Measurements from ENCODE around the gene IGFN1.

The IGFN1 gene

DNA sequence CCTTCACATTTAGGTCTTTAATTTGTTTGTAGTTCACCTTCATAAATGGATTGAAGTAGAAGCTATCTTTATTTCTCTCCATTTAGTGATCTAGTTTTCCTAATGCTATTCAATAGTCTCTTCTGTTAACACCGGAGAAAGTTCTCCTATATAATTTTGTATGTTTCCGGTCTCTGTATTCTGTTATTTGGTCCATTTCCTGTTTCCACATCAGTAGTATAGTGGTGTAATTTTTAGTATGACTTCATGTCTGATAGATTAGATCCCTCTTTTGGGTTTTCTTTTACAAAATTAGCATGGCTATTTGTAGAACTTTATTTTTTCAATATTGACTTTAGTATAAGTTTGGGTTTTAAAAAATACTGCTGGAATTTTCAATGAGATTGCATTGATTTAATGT lies 51.1 kb downstream of the IGFN1 start:
- H3K4me3 ChIP-seq (ENCODE audit: low read depth, low read length), result no peak overlapping the region
- no peak for DNase-seq (ENCODE audit: low read depth)
- TF ChIP-seq, protein P1, sequence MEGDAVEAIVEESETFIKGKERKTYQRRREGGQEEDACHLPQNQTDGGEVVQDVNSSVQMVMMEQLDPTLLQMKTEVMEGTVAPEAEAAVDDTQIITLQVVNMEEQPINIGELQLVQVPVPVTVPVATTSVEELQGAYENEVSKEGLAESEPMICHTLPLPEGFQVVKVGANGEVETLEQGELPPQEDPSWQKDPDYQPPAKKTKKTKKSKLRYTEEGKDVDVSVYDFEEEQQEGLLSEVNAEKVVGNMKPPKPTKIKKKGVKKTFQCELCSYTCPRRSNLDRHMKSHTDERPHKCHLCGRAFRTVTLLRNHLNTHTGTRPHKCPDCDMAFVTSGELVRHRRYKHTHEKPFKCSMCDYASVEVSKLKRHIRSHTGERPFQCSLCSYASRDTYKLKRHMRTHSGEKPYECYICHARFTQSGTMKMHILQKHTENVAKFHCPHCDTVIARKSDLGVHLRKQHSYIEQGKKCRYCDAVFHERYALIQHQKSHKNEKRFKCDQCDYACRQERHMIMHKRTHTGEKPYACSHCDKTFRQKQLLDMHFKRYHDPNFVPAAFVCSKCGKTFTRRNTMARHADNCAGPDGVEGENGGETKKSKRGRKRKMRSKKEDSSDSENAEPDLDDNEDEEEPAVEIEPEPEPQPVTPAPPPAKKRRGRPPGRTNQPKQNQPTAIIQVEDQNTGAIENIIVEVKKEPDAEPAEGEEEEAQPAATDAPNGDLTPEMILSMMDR (IDR thresholded peaks at IDR 0.05; ENCODE audit: control insufficient read depth, extremely low read depth, insufficient read depth), result no peak

DNA sequence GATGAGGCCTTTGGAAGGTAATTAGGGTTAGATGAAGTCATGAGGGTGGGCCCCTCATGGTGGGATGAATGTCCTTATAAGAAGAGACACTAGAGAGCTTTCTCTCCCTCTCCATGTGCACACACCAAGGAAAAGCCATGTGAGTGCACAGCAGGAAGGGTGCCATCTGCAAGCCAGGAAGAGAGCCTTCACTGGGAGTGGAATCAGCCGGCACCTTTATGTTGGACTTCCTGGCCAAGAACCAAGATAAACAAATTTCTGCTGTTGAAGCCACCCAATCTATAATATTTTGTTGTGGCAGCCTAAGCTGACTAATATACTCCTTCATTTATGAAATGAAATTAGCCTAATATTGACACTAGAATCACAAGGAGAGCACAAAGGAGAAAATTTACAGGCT lies 54.5 kb downstream of the IGFN1 start:
- DNase-seq (ENCODE audit: low read depth), result peak; percentile 28
- TF ChIP-seq, protein P1 (IDR thresholded peaks at IDR 0.05; ENCODE audit: control insufficient read depth, extremely low read depth, insufficient read depth), result no peak
- no peak overlapping the region for H3K4me3 ChIP-seq (ENCODE audit: low read depth, low read length)

DNA sequence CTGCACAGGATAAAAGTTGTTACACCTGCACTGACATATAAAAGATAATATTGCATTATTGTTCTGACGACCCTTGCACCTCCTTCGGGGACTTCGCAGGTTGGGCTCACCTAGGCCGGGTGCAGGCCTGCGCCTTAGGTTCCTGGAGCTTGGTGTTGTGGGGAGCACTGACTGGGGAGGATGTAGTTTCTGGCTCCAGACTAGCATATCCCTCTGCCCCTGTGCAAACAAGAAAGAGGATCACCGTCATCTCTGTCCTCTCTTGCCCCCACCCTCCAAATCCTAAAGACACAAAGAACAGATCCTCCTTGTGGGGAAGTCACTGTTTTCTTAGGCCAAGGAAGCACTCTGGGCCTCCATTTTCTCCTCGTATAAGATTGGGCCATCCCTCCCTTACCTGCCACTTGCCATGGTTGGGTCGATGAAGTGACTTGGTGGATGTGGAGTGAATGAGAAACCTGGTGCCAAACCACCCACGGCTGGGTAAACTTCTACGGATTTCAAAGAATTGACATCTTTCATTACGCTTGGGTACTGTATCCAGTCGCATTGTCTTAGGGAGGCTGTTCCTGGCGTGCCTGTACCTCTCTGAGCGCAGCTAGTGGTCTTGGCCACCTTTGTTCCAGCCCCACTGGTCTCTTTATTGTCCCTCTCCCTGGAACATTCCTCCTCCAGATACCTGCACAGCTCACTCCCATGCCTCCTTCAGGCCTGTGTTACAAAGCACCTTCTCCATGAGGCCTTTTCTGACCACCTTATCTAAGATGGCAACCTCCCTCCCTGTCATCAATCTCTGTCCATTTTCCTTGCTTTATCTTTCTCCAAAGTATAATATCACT lies 58.3 kb downstream of the IGFN1 start:
- no peak for DNase-seq (ENCODE audit: low read depth)
- TF ChIP-seq, protein P1 (IDR thresholded peaks at IDR 0.05; ENCODE audit: control insufficient read depth, extremely low read depth, insufficient read depth), result no peak
- H3K4me3 ChIP-seq (ENCODE audit: low read depth, low read length), result no peak overlapping the region

DNA sequence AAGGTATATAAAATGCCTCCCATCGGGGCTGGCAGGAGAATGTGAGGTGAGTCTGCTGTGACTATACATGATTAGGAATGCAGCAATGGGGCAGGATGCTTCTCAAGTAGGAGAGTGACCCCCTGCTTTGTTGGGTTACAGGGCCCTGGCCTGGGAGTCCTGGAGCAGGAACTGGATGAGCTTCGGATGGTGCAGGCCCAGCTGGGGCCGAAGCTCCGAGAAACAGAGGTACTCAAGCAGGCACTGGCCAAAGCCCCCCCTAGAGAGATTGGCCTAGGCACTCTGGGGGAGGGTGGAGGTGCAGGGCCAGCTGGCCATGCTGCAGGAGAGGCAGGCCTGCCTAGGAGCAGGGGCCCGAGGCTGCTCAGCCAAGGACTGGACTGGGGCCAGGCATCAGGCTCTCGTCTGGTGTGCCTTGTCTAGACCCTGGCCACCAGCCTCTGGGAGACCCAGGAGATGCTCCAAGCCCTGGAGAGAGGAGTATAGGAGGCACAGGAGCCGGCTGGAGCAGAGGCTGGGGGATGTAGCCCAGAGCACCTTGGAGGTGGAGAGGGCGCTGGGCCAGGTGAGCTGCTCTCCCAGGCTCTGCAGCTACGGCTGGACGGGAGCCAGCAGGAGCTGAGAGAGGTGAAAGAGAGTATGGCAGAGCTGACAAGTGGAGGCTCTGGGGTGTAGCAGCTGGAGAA lies 59.8 kb downstream of the IGFN1 start:
- no peak for DNase-seq (ENCODE audit: low read depth)
- TF ChIP-seq, protein P1 (IDR thresholded peaks at IDR 0.05; ENCODE audit: control insufficient read depth, extremely low read depth, insufficient read depth), result no peak
- no peak overlapping the region for H3K4me3 ChIP-seq (ENCODE audit: low read depth, low read length)

- TF ChIP-seq, protein P1 (IDR thresholded peaks at IDR 0.05; ENCODE audit: control insufficient read depth, extremely low read depth, insufficient read depth), result no peak
- no peak overlapping the region for H3K4me3 ChIP-seq (ENCODE audit: low read depth, low read length)
- DNase-seq (ENCODE audit: low read depth), result no peak
These were observed 60.8 kb downstream of the IGFN1 start for GRCh38 chr1:201251411-201251810.

DNA sequence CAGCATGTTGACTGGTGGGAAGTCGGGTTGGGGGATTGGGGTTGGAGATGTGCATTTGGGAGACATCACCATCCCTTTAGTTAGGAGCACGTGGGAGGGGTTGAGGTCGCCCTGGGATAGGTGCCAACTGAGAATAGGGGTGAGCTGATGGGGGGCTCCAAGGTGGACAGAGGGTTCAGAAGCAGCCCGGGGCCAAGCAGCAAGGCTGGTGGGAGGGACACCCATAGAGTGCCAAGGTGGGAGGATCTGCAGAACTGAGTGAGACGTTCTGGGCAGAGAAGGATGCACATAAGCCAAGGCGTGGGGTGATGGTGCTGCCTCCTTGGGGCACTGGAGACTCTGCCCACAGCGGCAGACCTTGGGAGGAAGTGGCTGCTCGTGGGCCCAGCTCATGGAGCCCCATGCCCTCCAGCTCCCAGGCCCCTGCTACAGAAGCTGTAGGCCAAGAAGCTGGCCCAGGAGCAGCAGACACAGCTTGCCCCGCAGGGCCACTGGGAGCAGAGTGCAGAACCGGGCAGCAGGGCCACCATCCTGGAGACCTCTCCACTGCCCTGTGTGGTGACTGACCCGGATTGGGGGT lies 61.3 kb downstream of the IGFN1 start:
- no peak for DNase-seq (ENCODE audit: low read depth)
- H3K4me3 ChIP-seq (ENCODE audit: low read depth, low read length), result no peak overlapping the region
- TF ChIP-seq, protein P1 (IDR thresholded peaks at IDR 0.05; ENCODE audit: control insufficient read depth, extremely low read depth, insufficient read depth), result no peak

Data from LNCaP clone FGC (cell line).